Stomach (tissue), 9 donors: ENCODE data around the gene MSI2. TPM values are rescaled to one million over a fixed set of nuclear protein-coding genes. Genes with fewer than 3 reads are reported as not detected.

ENCODE experiments used
- DNase-seq, 2 donors: peaks; one replicate each; pipeline versions ENCODE4 v3.0.0 to v3.0.0-alpha.2; 2013 to 2019
- H3K27ac ChIP-seq, 5 donors: fragments of 200-600 bp in 4 of 5; sonication (generic) in 4 of 5; one replicate each; pipeline ENCODE4 v1.5.1; 2013 to 2019; ENCODE audit warnings: mild to moderate bottlenecking in 1 of 5, moderate library complexity in 1 of 5
- H3K27me3 ChIP-seq, 3 donors: fragments of 200-600 bp; sonication (generic); one replicate each; pipeline ENCODE4 v1.5.1; 2017 to 2019; ENCODE audit warnings: mixed run types in 1 of 3
- H3K36me3 ChIP-seq, 4 donors: fragments of 200-600 bp; sonication (generic); 1 replicate in 3 of 4; 2 replicates in 1 of 4; pipeline ENCODE4 v1.5.1; 2016 to 2019
- H3K4me1 ChIP-seq, 4 donors: fragments of 200-600 bp; sonication (generic); one replicate each; pipeline ENCODE4 v1.5.1; 2016 to 2019
- H3K4me3 ChIP-seq, 4 donors: fragments of 200-600 bp; sonication (generic) in 3 of 4; one replicate each; pipeline ENCODE4 v1.5.1; 2016 to 2019; ENCODE audit warnings: mild to moderate bottlenecking in 1 of 4
- H3K9me3 ChIP-seq, 4 donors: fragments of 200-600 bp; sonication (generic); one replicate each; pipeline ENCODE4 v1.5.1; 2016 to 2019
- CTCF ChIP-seq, 7 experiments: fragments of 450-650 bp in 4 of 7; fragments of 200-600 bp in 3 of 7; sonication (generic) in 3 of 7; IDR thresholded peaks; one replicate each; pipeline ENCODE4 v1.5.1; 2016 to 2019; ENCODE audit warnings: antibody characterized with exemption in 7 of 7, control low read depth in 2 of 7, mild to moderate bottlenecking in 1 of 7
- EP300 ChIP-seq: sonication (generic); formaldehyde crosslinking; IDR thresholded peaks from one replicate; pipeline ENCODE4 v1.6.1; 2017; ENCODE audit warnings: antibody characterized with exemption
- POLR2A ChIP-seq, 4 donors: fragments of 450-650 bp; IDR thresholded peaks; one replicate each; pipeline ENCODE4 v1.6.1; 2016; ENCODE audit warnings: antibody characterized with exemption in 4 of 4, control low read depth in 2 of 4, mild to moderate bottlenecking in 1 of 4, moderate library complexity in 1 of 4
- POLR2AphosphoS5 ChIP-seq, 3 donors: sonication (generic); formaldehyde crosslinking; IDR thresholded peaks; one replicate each; pipeline ENCODE4 v1.6.1; 2016; ENCODE audit warnings: antibody characterized with exemption in 3 of 3
- WGBS, 5 donors: extraction: QIAGEN DNeasy Blood & Tissue Kit in 3 of 5; methylation state at CpG; one replicate each; pipeline versions ENCODE4 v1.1.5 to v1.1.7; 2013 to 2018; 5-methylcytosine and 5-hydroxymethylcytosine counted together
- intact Hi-C: fragments of 100-400 bp; cut with DNase I; formaldehyde crosslinking; loops from one replicate; pipeline ENCODE4 v1.15.1; 2023; ENCODE audit warnings: low total_unique reads
- polyA plus RNA-seq, 3 donors: library from polyadenylated mRNA; stranded (reverse); fragments of 200-250 nt; gene quantifications; one replicate each; pipeline ENCODE4 v1.2.3, GENCODE V29; 2013
- total RNA-seq, 5 donors: library from RNA; depleted of rRNA; stranded (reverse); fragments of >200 nt; gene quantifications; one replicate each; pipeline versions ENCODE4 v1.1.0 to v1.2.3, GENCODE V29; 2014 to 2016
- donor health status: healthy with polysubstance abuse.
- donor health status: Bipolar disorder and iron deficiency.
- donor health status: healthy.

MSI2 gene
- total and polyA plus RNA-seq, 8 donors, result 8.3 to 72.4 (median 22.9) TPM

GRCh38 chr17:57537524-57538410 is 281.4 kb downstream of the MSI2 start:
- 55 to 69% (median 56%) methylated on average over 16 to 17 of the region's 17 CpGs for WGBS, 5 donors
- no peak overlapping the region for H3K4me3 ChIP-seq
- TF ChIP-seq EP300 (no peak), POLR2A (IDR thresholded peaks at IDR 0.05) (no peak), CTCF (IDR thresholded peaks at IDR 0.05) (no peak), POLR2AphosphoS5 (IDR thresholded peaks at IDR 0.05) (no peak)
- intact Hi-C loops, result no loop called here
- DNase-seq, result peak in 1 of 2 donors; percentile 61
- no peaks in the 10 kb centered on the region for H3K27me3 ChIP-seq
- peaks cover 0 to 8% (median 1%) of the 10 kb centered on the region in 4 donors for H3K36me3 ChIP-seq
- peaks cover 0 to 59% (median 19%) of the 10 kb centered on the region in 4 donors for H3K4me1 ChIP-seq
- H3K9me3 ChIP-seq, result no peaks in the 10 kb centered on the region
- H3K27ac ChIP-seq, result peak overlapping the region in 1 of 5 donors; percentile 44

- DNase-seq, result no peak
- intact Hi-C loops, result no loop called here
- peak overlapping the region in 1 of 5 donors; percentile 32 for H3K27ac ChIP-seq
- no peak overlapping the region for H3K4me3 ChIP-seq
- no peaks in the 10 kb centered on the region for H3K27me3 ChIP-seq
- WGBS, 5 donors, result 71 to 78% (median 76%) methylated on average over 11 of the region's 11 CpGs
- H3K4me1 ChIP-seq, result peaks cover 0 to 59% (median 19%) of the 10 kb centered on the region in 4 donors
- TF ChIP-seq POLR2AphosphoS5 (IDR thresholded peaks at IDR 0.05), result no peak
- TF ChIP-seq EP300, result no peak
- no peak for TF ChIP-seq CTCF (IDR thresholded peaks at IDR 0.05)
- TF ChIP-seq POLR2A (IDR thresholded peaks at IDR 0.05), result no peak
- H3K9me3 ChIP-seq, result no peaks in the 10 kb centered on the region
- no peaks in the 10 kb centered on the region for H3K36me3 ChIP-seq
These were observed 282.6 kb downstream of the MSI2 start for GRCh38 chr17:57538736-57539456.

GRCh38 chr17:57539529-57540301 is 283.4 kb downstream of the MSI2 start:
- Histone ChIP-seq H3K9me3 (no peaks in the 10 kb centered on the region), H3K4me1 (peaks cover 5 to 62% (median 23%) of the 10 kb centered on the region in 4 donors), H3K27me3 (no peaks in the 10 kb centered on the region), H3K36me3 (no peaks in the 10 kb centered on the region), H3K4me3 (no peak overlapping the region), H3K27ac (peak overlapping the region in 1 of 5 donors; percentile 66)
- 80 to 94% (median 86%) methylated on average over 8 of the region's 8 CpGs for WGBS, 5 donors
- intact Hi-C loops, result no loop called here
- TF ChIP-seq CTCF (IDR thresholded peaks at IDR 0.05) (no peak), POLR2A (IDR thresholded peaks at IDR 0.05) (no peak), POLR2AphosphoS5 (IDR thresholded peaks at IDR 0.05) (no peak), EP300 (no peak)
- no peak for DNase-seq

GRCh38 chr17:57540596-57540995 is 284.3 kb downstream of the MSI2 start:
- 92 to 100% (median 99%) methylated on average over 2 of the region's 2 CpGs for WGBS, 5 donors
- Histone ChIP-seq H3K36me3 (no peaks in the 10 kb centered on the region), H3K4me3 (no peak overlapping the region), H3K4me1 (peaks cover 10 to 54% (median 21%) of the 10 kb centered on the region in 4 donors), H3K9me3 (no peaks in the 10 kb centered on the region), H3K27me3 (no peaks in the 10 kb centered on the region), H3K27ac (peak overlapping the region in 1 of 5 donors; percentile 66)
- intact Hi-C loops, result no loop called here
- TF ChIP-seq CTCF (IDR thresholded peaks at IDR 0.05), result no peak
- TF ChIP-seq POLR2A (IDR thresholded peaks at IDR 0.05), result no peak
- no peak for TF ChIP-seq POLR2AphosphoS5 (IDR thresholded peaks at IDR 0.05)
- TF ChIP-seq EP300, result no peak
- no peak for DNase-seq
